ENCODE data around the gene SDSL. TPM values are rescaled to one million over a fixed set of nuclear protein-coding genes. Genes with fewer than 3 reads are reported as not detected.

SDSL gene
- total RNA-seq, 2 experiments from 2014 or later: 0.85 to 1.2 TPM

DNA sequence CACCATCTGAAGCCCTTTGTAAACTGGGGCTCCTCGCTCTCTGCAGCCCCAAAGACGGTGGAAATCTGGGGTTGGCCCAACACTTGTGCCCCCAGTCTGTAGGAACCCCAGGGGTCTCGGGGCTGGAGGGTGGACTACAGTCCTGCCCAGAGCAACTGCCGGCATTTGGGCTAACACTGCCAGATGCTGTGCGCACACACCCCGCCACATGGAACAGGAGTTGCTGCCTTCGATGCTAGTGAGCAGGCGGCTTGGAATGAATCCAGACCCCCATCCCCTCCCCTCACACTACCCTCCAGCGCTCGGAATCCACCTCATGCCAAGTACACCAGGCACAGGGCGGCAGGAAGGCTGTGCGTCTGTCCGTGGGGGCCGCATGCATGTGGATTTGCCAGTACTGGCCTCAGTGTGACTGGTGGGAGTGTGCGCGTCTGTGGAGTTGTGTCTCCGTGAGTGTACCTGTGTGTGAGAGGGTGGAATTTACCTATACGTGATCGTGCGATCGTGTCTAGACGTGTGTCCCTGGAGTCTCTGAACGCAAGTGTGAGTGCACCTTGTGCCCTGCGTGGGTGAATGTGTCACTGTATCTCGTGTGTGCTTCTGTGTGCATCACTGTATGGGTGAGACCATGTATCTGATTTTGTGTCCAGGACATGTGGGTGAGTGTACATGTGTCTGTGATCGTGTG lies 44.4 kb downstream of the SDSL start:
- POLR2A ChIA-PET: no interaction called here
- Mint-ChIP-seq H3K27me3 (peaks cover 79% of the 10 kb centered on the region), H3K36me3 (no peaks in the 10 kb centered on the region), H3K27ac (peak overlapping the region; percentile 7), H3K9me3 (peaks cover 3% of the 10 kb centered on the region), H3K4me1 (peaks cover 26% of the 10 kb centered on the region), H3K4me3 (peak overlapping the region; percentile 26)
- DNase-seq (no peak), ATAC-seq (ENCODE audit: low read depth) (no peak)

GRCh38 chr12:113467142-113467501 lies 44.9 kb downstream of the SDSL start:
- POLR2A ChIA-PET: no interaction called here
- H3K4me1 Mint-ChIP-seq: peaks cover 23% of the 10 kb centered on the region
- DNase-seq (no peak), ATAC-seq (ENCODE audit: low read depth) (no peak)
- peak overlapping the region; percentile 26 for H3K4me3 Mint-ChIP-seq
- peaks cover 79% of the 10 kb centered on the region for H3K27me3 Mint-ChIP-seq
- H3K9me3 Mint-ChIP-seq: peaks cover 3% of the 10 kb centered on the region
- no peaks in the 10 kb centered on the region for H3K36me3 Mint-ChIP-seq
- H3K27ac Mint-ChIP-seq: peak overlapping the region; percentile 7

- Mint-ChIP-seq H3K4me3 (peak overlapping the region; percentile 42), H3K27ac (no peak overlapping the region), H3K4me1 (peaks cover 19% of the 10 kb centered on the region)
These were observed 45.6 kb downstream of the SDSL start for GRCh38 chr12:113467502-113468364.

DNA sequence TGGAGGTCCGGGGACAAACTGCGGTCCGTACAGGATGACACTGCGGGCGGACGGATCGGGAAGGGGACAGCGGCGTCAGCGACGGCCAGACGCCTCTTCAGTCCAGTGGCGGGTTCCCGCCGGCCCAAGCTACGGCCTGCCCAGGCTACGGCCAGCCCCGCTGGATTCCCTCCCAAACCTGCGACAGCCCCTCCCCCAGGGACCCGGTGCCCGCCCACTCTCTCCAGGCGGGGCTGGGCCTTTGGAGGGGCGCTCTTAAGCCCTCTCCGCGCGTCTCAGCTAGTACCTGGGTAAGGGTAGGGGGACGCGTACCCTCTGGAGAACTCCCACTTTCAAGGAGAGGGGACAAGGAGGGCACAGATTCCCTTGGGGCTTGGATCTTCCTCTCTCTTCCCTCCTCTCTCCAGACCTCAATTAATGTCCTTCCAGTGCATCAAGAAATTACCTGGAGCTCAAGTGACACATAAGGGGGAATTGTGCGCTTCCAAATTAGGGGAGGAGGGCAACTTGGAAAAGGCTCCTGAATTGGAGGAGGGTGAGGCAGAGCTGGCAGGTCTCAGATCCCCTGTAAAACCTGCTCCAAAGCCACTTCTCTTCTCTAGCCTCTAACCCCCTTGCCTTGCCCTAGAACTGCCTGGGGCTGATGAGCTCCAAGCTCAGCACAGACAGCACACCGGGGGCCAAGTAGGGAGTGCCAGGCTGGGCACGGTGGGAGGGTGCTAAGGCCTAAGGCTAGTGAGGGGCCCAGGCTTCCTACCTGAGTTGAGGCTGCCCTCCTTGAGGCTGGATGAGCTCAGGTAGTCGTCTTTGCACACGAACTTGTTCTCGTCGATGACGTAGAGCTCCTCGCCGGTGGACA lies 46.4 kb downstream of the SDSL start:
- no peak for ATAC-seq (ENCODE audit: low read depth)
- Mint-ChIP-seq H3K9me3 (peaks cover 3% of the 10 kb centered on the region), H3K4me3 (peak overlapping the region; percentile 32), H3K36me3 (peaks cover 3% of the 10 kb centered on the region), H3K27me3 (peaks cover 86% of the 10 kb centered on the region), H3K27ac (peak overlapping the region; percentile 42), H3K4me1 (peaks cover 21% of the 10 kb centered on the region)
- no peak for DNase-seq
- POLR2A ChIA-PET: no interaction called here

More at GRCh38 chr12:113467502-113468364, 45.6 kb downstream of the SDSL start:
- Mint-ChIP-seq H3K27me3 (peaks cover 81% of the 10 kb centered on the region), H3K36me3 (no peaks in the 10 kb centered on the region), H3K9me3 (peaks cover 3% of the 10 kb centered on the region)
- DNase-seq: no peak
- POLR2A ChIA-PET: no interaction called here
- peak; percentile 20 for ATAC-seq (ENCODE audit: low read depth)

DNA sequence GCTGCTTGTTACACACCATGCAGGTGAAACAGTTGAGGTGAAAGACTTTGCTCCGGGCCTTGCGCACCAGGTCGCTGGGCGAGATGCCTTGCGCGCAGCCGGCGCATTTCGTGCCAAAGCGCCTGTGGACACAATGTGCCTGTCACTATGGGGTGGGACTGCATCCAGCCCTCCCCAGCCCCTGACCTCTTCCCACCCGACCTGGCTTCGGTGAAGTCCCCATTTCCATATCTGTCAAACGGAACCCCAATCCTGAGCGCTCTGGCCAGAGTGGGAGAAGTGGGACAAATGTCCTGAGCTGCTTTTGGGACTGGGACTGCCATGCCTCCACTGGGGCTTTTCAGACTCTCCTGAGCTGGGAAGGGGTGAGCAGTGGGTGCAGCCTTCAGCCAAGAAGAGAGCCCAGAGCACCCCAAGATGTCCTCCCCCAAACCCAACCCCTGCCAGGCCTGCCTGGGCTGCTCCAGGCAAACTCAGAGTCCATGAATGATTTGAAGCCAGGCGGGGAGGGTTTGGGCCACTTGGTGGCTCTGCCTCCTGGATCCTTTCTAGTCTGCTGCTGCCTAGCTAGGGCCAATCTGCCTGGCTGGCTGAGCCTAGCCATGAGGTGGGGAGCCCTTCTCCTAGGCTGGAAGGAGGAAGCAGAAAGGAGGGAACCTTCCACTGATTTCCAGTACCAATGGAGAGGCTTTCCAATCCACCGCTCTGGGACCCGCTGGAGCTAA lies 47.2 kb downstream of the SDSL start:
- peaks cover 86% of the 10 kb centered on the region for H3K27me3 Mint-ChIP-seq
- H3K36me3 Mint-ChIP-seq: peaks cover 3% of the 10 kb centered on the region
- no peak for ATAC-seq (ENCODE audit: low read depth)
- no peaks in the 10 kb centered on the region for H3K9me3 Mint-ChIP-seq
- H3K4me3 Mint-ChIP-seq: no peak overlapping the region
- POLR2A ChIA-PET: no interaction called here
- peaks cover 18% of the 10 kb centered on the region for H3K4me1 Mint-ChIP-seq
- DNase-seq: no peak
- no peak overlapping the region for H3K27ac Mint-ChIP-seq

DNA sequence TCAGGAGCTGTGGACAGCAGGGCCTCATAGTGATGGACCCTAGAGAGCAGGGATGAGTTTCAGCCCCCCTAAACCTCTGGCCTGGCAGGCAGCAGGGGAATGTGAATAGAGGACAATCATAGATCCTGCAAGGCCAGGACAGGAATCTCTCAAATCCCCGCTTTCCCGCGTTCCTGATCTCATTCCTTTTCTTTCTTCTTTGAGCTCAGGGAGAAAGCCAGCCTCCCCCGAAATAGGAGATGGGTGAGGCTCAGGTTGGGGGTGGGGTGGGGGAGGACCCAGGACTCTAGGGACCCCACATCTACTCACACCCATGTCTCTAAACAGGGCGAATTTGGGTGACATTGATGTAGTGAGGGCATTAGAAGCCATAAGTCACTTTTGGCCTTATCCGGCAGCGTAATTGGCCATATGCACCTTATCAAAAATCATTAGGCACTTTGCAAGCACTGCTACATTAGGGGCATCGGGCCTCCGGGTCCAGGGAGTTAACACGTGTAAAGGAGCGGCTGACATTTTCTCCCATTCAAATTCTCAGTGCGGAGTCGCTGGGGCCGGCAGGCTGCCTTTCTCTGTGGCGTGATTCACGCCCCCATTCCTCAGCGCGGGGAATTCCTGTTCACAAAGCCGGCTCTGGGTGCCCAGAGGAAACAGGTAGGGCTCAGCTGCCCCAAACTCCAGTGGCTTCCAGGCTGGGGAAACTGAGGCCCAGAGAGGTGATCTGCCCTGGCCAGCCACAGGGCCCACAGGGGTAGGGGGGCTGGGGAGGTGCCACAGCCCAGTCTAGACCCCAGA lies 48.0 kb downstream of the SDSL start:
- POLR2A ChIA-PET: no interaction called here
- H3K27ac Mint-ChIP-seq: no peak overlapping the region
- H3K9me3 Mint-ChIP-seq: no peaks in the 10 kb centered on the region
- DNase-seq: no peak
- peaks cover 20% of the 10 kb centered on the region for H3K4me1 Mint-ChIP-seq
- no peak for ATAC-seq (ENCODE audit: low read depth)
- H3K4me3 Mint-ChIP-seq: no peak overlapping the region
- H3K27me3 Mint-ChIP-seq: peaks cover 86% of the 10 kb centered on the region
- peaks cover 3% of the 10 kb centered on the region for H3K36me3 Mint-ChIP-seq

DNA sequence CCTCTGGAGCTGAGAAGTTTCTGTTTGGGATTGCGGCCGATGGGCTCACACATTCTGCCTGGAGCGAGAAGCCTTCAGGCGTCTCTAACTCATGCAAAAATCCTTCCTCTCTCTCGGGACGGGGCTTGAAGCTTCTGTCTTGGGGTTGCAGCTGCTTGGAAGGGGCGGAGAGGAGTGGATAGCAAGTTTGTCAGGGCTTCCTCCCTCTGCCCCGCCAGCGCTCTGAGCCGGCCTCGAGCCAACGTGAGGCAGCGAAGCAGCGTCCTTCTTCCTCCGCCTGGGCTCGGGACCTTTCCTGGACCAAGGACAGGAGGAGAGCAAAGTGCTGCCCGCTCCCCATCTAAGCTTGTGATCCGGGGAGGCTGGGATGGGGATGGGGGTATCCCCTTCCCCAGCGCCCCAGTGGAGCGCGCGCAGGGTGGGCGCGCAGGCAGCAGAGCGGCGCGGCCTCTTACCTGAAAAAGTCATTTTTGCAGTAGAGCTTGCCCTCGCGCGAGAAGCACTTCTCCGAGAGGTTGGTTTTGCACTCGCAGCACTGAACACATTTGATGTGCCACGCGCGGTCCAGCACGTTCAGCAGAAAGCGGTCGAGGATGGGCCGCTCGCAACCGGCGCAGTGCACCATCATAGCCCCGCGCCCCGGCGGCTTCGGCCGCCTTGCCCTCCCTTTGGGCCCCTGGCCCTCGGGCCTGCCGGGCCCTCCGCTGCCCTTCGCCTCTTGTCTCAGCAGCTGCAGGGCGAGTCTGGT lies 48.9 kb downstream of the SDSL start:
- POLR2A ChIA-PET: no interaction called here
- Mint-ChIP-seq H3K27ac (no peak overlapping the region), H3K9me3 (no peaks in the 10 kb centered on the region), H3K27me3 (peaks cover 92% of the 10 kb centered on the region), H3K4me1 (peaks cover 18% of the 10 kb centered on the region), H3K36me3 (peaks cover 3% of the 10 kb centered on the region), H3K4me3 (no peak overlapping the region)
- no peak for DNase-seq
- ATAC-seq (ENCODE audit: low read depth): no peak

GRCh38 chr12:113471619-113472171 lies 49.5 kb downstream of the SDSL start, which contains the start of gene LHX5:
TSS of gene LHX5 (minus strand) at chr12:113471871. CDS start at chr12:113471498, 373 bp downstream.
- peaks cover 16% of the 10 kb centered on the region for H3K4me1 Mint-ChIP-seq

GRCh38 chr12:113472191-113473121 lies 50.3 kb downstream of the SDSL start:
- DNase-seq (no peak), ATAC-seq (ENCODE audit: low read depth) (no peak)
- POLR2A ChIA-PET: no interaction called here
- H3K27ac Mint-ChIP-seq: no peak overlapping the region
- H3K4me1 Mint-ChIP-seq: peaks cover 13% of the 10 kb centered on the region
- H3K9me3 Mint-ChIP-seq: no peaks in the 10 kb centered on the region
- H3K27me3 Mint-ChIP-seq: peaks cover 87% of the 10 kb centered on the region
- H3K36me3 Mint-ChIP-seq: peaks cover 3% of the 10 kb centered on the region
- no peak overlapping the region for H3K4me3 Mint-ChIP-seq

More at GRCh38 chr12:113471619-113472171, 49.5 kb downstream of the SDSL start, which contains the start of gene LHX5:
- Mint-ChIP-seq H3K27ac (no peak within 1 kb of the TSS), H3K36me3 (peaks cover 3% of the 10 kb centered on the region), H3K9me3 (no peaks in the 10 kb centered on the region), H3K4me3 (no peak within 1 kb of the TSS), H3K27me3 (peaks cover 88% of the 10 kb centered on the region)
- ATAC-seq (ENCODE audit: low read depth): no peak
- POLR2A ChIA-PET: no interaction called here
- no peak for DNase-seq

DNA sequence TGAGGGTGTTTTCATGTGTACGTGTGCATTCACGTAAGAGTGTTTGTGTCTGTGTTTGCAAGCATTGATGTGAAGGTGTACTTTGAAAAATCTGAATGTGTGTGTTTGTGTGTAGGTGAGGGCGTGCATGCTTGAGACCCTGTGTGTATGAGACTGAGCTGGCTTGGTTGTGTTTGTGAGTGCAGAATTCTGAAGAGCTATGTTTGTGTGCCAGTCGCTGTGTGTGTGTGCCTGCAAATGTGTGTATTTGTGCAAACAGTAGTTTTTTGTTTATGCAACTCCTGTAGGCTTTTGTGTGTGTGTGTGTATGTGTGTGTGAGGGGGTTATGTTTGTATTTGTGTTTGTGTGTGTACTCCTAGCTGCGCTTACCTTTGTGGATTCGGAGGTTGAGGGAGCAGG lies 51.2 kb downstream of the SDSL start:
- H3K27ac Mint-ChIP-seq: no peak overlapping the region
- no peaks in the 10 kb centered on the region for H3K9me3 Mint-ChIP-seq
- ATAC-seq (ENCODE audit: low read depth): no peak
- H3K4me1 Mint-ChIP-seq: peaks cover 13% of the 10 kb centered on the region
- H3K36me3 Mint-ChIP-seq: peaks cover 3% of the 10 kb centered on the region
- H3K27me3 Mint-ChIP-seq: peaks cover 90% of the 10 kb centered on the region
- POLR2A ChIA-PET: no interaction called here
- peak overlapping the region; percentile 7 for H3K4me3 Mint-ChIP-seq
- no peak for DNase-seq

DNA sequence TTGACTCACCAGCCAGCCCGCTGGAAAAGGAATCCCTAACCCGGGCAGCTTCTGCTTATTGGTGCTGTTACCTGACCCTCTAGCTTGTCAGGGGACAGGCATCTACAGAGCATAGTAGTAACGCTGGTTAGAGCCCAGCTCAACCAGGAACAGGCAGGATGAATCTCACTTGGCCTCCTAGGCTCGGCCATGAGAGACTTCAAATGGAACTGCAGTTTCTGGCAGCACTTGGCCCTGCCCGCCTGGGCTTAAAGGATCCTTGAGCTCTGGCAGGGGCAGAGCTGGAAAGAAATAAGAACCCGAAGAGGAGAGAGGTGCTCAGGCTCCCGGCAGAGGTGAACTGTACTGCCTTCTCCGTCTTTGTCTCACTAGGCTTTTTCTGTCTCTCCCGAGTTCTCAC lies 51.8 kb downstream of the SDSL start:
- Mint-ChIP-seq H3K36me3 (peaks cover 3% of the 10 kb centered on the region), H3K27me3 (peaks cover 89% of the 10 kb centered on the region), H3K9me3 (no peaks in the 10 kb centered on the region), H3K4me3 (peak overlapping the region; percentile 43), H3K27ac (no peak overlapping the region), H3K4me1 (peaks cover 13% of the 10 kb centered on the region)
- ATAC-seq (ENCODE audit: low read depth) (no peak), DNase-seq (no peak)
- POLR2A ChIA-PET: no interaction called here

Data from activated naive CD8-positive, alpha-beta T cell treated with anti-CD3 and anti-CD28 coated beads, Interleukin-2, amount 10 ng/mL, durations not matched to agents 7 days and 5 days (primary cell).